ENCODE measurements around the gene LSR. TPM values are rescaled to one million over a fixed set of nuclear protein-coding genes. Genes with fewer than 3 reads are reported as not detected.

LSR gene
- total RNA-seq, 1 experiment from 2014 or later = 172 TPM

- H3K9me3 ChIP-seq = no peaks in the 10 kb centered on the region
- Mint-ChIP-seq H3K36me3 (ENCODE audit: insufficient read depth, unreplicated experiment) (peaks cover 85% of the 10 kb centered on the region), H3K27ac (ENCODE audit: unreplicated experiment) (no peak overlapping the region), H3K9me3 (ENCODE audit: unreplicated experiment) (no peaks in the 10 kb centered on the region), H3K27me3 (ENCODE audit: insufficient read depth, unreplicated experiment) (no peaks in the 10 kb centered on the region), H3K4me3 (ENCODE audit: unreplicated experiment) (no peak overlapping the region), H3K4me1 (ENCODE audit: low read depth, unreplicated experiment) (no peaks in the 10 kb centered on the region)
- ChIA-PET POLR2A (no interaction called here), CTCF (no interaction called here)
- H3K36me3 ChIP-seq (ENCODE audit: control insufficient read depth, insufficient read depth, low read length) = peaks cover 4% of the 10 kb centered on the region
- H3K4me1 ChIP-seq = peaks cover 10% of the 10 kb centered on the region
- DNase-seq = no peak
- intact Hi-C loops (cut with micrococcal nuclease; ENCODE audit: unreplicated experiment) = no loop called here
- H3K4me3 ChIP-seq (ENCODE audit: low read depth, low read length) = no peak overlapping the region
- TF ChIP-seq CTCF (IDR thresholded peaks at IDR 0.05; ENCODE audit: insufficient read depth in 1 of 2, low read depth in 1 of 2, low read length in 1 of 2, severe bottlenecking in 1 of 2, unreplicated experiment in 1 of 2) = no peak
- BruUV-seq (replicated peaks) = no TSS peak
- no peaks in the 10 kb centered on the region for H3K27me3 ChIP-seq (replicated peaks; ENCODE audit: control insufficient read depth, insufficient read depth, low read length)
Observed at GRCh38 chr19:35271546-35271945, 22.7 kb downstream of the LSR start.

GRCh38 chr19:35272122-35272719 is 23.4 kb downstream of the LSR start:
- H3K36me3 Mint-ChIP-seq (ENCODE audit: insufficient read depth, unreplicated experiment) = peaks cover 81% of the 10 kb centered on the region
- no peaks in the 10 kb centered on the region for H3K27me3 Mint-ChIP-seq (ENCODE audit: insufficient read depth, unreplicated experiment)
- Histone ChIP-seq H3K36me3 (ENCODE audit: control insufficient read depth, insufficient read depth, low read length) (peaks cover 4% of the 10 kb centered on the region), H3K27me3 (replicated peaks; ENCODE audit: control insufficient read depth, insufficient read depth, low read length) (no peaks in the 10 kb centered on the region), H3K4me3 (ENCODE audit: low read depth, low read length) (no peak overlapping the region), H3K9me3 (no peaks in the 10 kb centered on the region), H3K4me1 (peaks cover 6% of the 10 kb centered on the region)
- H3K27ac Mint-ChIP-seq (ENCODE audit: unreplicated experiment) = peak overlapping the region; percentile 14
- no peak for TF ChIP-seq CTCF (IDR thresholded peaks at IDR 0.05; ENCODE audit: insufficient read depth in 1 of 2, low read depth in 1 of 2, low read length in 1 of 2, severe bottlenecking in 1 of 2, unreplicated experiment in 1 of 2)
- BruUV-seq (replicated peaks) = no TSS peak
- DNase-seq = no peak
- no peaks in the 10 kb centered on the region for H3K9me3 Mint-ChIP-seq (ENCODE audit: unreplicated experiment)
- CTCF ChIA-PET = no interaction called here
- H3K4me1 Mint-ChIP-seq (ENCODE audit: low read depth, unreplicated experiment) = no peaks in the 10 kb centered on the region
- intact Hi-C loops (cut with micrococcal nuclease; ENCODE audit: unreplicated experiment) = no loop called here
- no peak overlapping the region for H3K4me3 Mint-ChIP-seq (ENCODE audit: unreplicated experiment)
- POLR2A ChIA-PET = no interaction called here

DNA sequence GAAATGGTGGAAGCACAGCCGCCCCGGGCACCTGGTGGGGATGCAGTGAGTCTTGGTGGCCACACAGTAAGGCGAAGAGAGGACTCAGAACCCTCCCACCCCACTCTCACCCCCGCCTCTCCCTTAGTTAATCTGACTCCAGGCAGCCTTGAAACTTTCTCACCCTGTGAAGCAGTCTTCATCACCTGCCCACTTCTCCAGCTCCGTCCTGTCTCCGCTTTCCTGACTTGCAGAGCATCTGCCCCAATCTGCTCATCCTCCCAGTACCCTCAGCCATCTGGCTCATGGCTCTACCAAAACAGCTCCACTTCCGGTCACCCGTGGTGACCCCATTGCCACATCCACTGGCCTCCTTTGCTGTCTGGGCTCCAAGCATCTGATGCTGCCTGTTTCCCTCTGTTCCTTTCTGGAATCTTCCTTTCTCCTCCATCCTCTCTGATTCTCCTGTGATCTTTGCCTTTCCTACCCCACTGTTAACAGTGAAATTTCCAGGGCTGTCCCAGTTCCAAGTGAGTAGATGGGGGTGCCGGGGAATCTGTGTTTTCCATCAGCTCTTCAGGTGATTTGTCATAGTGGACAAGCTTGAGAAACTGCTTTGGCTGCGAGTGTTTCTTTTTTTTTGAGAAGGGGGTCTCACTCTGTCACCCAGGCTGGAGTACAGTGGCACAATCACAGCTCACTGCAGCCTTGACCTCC is 24.3 kb downstream of the LSR start:
- no peaks in the 10 kb centered on the region for H3K4me1 Mint-ChIP-seq (ENCODE audit: low read depth, unreplicated experiment)
- DNase-seq = no peak
- TF ChIP-seq CTCF (IDR thresholded peaks at IDR 0.05; ENCODE audit: insufficient read depth in 1 of 2, low read depth in 1 of 2, low read length in 1 of 2, severe bottlenecking in 1 of 2, unreplicated experiment in 1 of 2) = no peak
- BruUV-seq (replicated peaks) = no TSS peak
- H3K4me3 Mint-ChIP-seq (ENCODE audit: unreplicated experiment) = peak overlapping the region; percentile 1
- Histone ChIP-seq H3K4me3 (ENCODE audit: low read depth, low read length) (no peak overlapping the region), H3K9me3 (no peaks in the 10 kb centered on the region), H3K27me3 (replicated peaks; ENCODE audit: control insufficient read depth, insufficient read depth, low read length) (no peaks in the 10 kb centered on the region), H3K36me3 (ENCODE audit: control insufficient read depth, insufficient read depth, low read length) (peaks cover 4% of the 10 kb centered on the region; the same call in 1 of the 2 replicates), H3K4me1 (peaks cover 6% of the 10 kb centered on the region)
- intact Hi-C loops (cut with micrococcal nuclease; ENCODE audit: unreplicated experiment) = no loop called here
- ChIA-PET POLR2A (no interaction called here), CTCF (no interaction called here)
- H3K9me3 Mint-ChIP-seq (ENCODE audit: unreplicated experiment) = no peaks in the 10 kb centered on the region
- H3K27me3 Mint-ChIP-seq (ENCODE audit: insufficient read depth, unreplicated experiment) = no peaks in the 10 kb centered on the region
- no peak overlapping the region for H3K27ac Mint-ChIP-seq (ENCODE audit: unreplicated experiment)
- peaks cover 81% of the 10 kb centered on the region for H3K36me3 Mint-ChIP-seq (ENCODE audit: insufficient read depth, unreplicated experiment)
